ENCODE measurements around the gene TTC6. TPM values are rescaled to one million over a fixed set of nuclear protein-coding genes. Genes with fewer than 3 reads are reported as not detected.

Gene TTC6
- total RNA-seq, 2 donors from 2014 or later, result 88.2 to 89.8 TPM

- no peaks in the 10 kb centered on the region for H3K9me3 ChIP-seq
- TF ChIP-seq POLR2A (IDR thresholded peaks at IDR 0.05), result peak; percentile 20
- TF ChIP-seq, protein P1, sequence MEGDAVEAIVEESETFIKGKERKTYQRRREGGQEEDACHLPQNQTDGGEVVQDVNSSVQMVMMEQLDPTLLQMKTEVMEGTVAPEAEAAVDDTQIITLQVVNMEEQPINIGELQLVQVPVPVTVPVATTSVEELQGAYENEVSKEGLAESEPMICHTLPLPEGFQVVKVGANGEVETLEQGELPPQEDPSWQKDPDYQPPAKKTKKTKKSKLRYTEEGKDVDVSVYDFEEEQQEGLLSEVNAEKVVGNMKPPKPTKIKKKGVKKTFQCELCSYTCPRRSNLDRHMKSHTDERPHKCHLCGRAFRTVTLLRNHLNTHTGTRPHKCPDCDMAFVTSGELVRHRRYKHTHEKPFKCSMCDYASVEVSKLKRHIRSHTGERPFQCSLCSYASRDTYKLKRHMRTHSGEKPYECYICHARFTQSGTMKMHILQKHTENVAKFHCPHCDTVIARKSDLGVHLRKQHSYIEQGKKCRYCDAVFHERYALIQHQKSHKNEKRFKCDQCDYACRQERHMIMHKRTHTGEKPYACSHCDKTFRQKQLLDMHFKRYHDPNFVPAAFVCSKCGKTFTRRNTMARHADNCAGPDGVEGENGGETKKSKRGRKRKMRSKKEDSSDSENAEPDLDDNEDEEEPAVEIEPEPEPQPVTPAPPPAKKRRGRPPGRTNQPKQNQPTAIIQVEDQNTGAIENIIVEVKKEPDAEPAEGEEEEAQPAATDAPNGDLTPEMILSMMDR (IDR thresholded peaks at IDR 0.05), result peak; percentile 31 to 92 (median 84)
- peak; percentile 31 for TF ChIP-seq POLR2AphosphoS5 (IDR thresholded peaks at IDR 0.05)
- peak overlapping the region; percentile 59 to 63 for H3K4me3 ChIP-seq
- no peaks in the 10 kb centered on the region for H3K36me3 ChIP-seq
- H3K27ac ChIP-seq, result peak overlapping the region; percentile 96
- peak; percentile 79 for DNase-seq (ENCODE audit: low spot score)
- intact Hi-C loops (cut with DNase I), result no loop called here
- 1% methylated on average over 22 of the region's 45 CpGs for WGBS
- no peaks in the 10 kb centered on the region for H3K4me1 ChIP-seq (replicated peaks)
- no peaks in the 10 kb centered on the region for H3K27me3 ChIP-seq (replicated peaks; ENCODE audit: insufficient read depth)
Observed at GRCh38 chr14:37591311-37591940, 4.0 kb upstream of the TTC6 start.

DNA sequence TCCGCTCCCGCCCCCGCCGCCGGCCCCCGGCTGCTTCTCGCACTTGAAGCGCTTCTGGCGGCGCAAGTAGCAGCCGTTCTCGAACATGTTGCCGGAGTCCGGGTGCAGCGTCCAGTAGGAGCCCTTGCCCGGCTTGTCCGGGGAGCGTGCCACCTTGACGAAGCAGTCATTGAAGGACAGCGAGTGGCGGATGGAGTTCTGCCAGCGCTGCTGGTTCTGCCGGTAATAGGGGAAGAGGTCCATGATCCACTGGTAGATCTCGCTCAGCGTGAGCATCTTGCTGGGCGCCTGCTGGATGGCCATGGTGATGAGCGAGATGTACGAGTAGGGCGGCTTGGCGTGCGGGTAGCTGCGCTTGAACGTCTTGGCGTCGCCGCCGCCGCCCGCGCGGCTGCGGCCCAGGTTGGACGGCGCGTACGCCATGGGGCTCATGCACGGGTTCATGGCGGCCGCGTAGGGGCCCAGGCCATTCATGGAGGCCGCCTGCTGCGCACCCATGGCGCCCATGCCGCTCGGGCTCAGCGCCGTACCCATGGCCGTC, 3.4 kb upstream of the TTC6 start:
- no peaks in the 10 kb centered on the region for H3K9me3 ChIP-seq
- no peak for DNase-seq (ENCODE audit: low spot score)
- no peaks in the 10 kb centered on the region for H3K27me3 ChIP-seq (replicated peaks; ENCODE audit: insufficient read depth)
- no peak for TF ChIP-seq POLR2A (IDR thresholded peaks at IDR 0.05)
- TF ChIP-seq, protein P1 (IDR thresholded peaks at IDR 0.05), result no peak
- TF ChIP-seq POLR2AphosphoS5 (IDR thresholded peaks at IDR 0.05), result no peak
- intact Hi-C loops (cut with DNase I), result no loop called here
- peak overlapping the region; percentile 96 for H3K27ac ChIP-seq
- no peaks in the 10 kb centered on the region for H3K36me3 ChIP-seq
- H3K4me1 ChIP-seq (replicated peaks), result no peaks in the 10 kb centered on the region
- 3% methylated on average over 27 of the region's 58 CpGs for WGBS
- H3K4me3 ChIP-seq, result peak overlapping the region; percentile 59 to 63

GRCh38 chr14:37592482-37593408, 2.7 kb upstream of the TTC6 start:
- intact Hi-C loops (cut with DNase I), result no loop called here
- peak overlapping the region; percentile 96 for H3K27ac ChIP-seq
- no peaks in the 10 kb centered on the region for H3K4me1 ChIP-seq (replicated peaks)
- H3K9me3 ChIP-seq, result no peaks in the 10 kb centered on the region
- TF ChIP-seq POLR2AphosphoS5 (IDR thresholded peaks at IDR 0.05) (no peak), POLR2A (IDR thresholded peaks at IDR 0.05) (no peak)
- TF ChIP-seq, protein P1 (IDR thresholded peaks at IDR 0.05), result no peak
- H3K36me3 ChIP-seq, result no peaks in the 10 kb centered on the region
- peak overlapping the region; percentile 59 to 63 for H3K4me3 ChIP-seq
- no peak for DNase-seq (ENCODE audit: low spot score)
- WGBS, result 4% methylated on average over 38 of the region's 42 CpGs
- no peaks in the 10 kb centered on the region for H3K27me3 ChIP-seq (replicated peaks; ENCODE audit: insufficient read depth)

DNA sequence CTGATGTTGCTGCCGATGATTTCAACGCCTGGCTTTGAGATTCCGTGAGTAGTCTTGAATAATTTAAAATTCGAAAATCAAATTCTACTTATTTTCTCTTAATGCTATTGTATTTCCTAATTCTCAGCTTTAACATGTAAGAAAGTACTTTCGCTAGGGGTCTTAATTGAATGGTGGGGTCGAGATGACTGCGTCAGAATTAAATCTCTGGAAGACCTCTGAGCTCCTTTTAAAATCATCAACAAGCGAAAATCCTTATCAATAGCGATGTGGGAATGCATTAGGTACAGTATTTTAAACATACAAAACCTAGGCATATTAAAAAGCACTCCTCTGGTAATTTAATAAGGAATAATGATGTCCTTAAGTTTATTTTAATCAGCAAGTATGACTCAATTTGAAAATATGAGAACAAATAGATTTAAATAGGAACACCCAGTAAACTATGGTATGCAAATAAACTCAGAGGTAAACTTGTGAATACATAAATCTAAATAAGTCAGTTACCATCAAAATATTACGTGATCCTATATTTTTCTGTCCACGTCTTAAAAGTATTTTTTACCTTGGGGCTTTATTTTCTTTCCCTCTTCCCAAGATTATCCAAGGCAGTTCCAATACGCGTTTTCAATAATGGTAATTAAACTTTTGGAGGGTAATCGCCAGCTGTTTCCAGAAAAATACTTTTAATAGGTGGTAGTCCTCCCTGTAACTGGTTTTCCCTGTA, 1.8 kb upstream of the TTC6 start:
- Histone ChIP-seq H3K4me3 (peak overlapping the region; percentile 59 to 63), H3K4me1 (replicated peaks) (no peaks in the 10 kb centered on the region), H3K36me3 (no peaks in the 10 kb centered on the region), H3K27me3 (replicated peaks; ENCODE audit: insufficient read depth) (no peaks in the 10 kb centered on the region), H3K27ac (peak overlapping the region; percentile 96), H3K9me3 (no peaks in the 10 kb centered on the region)
- TF ChIP-seq, protein P1 (IDR thresholded peaks at IDR 0.05), result peak in 1 of 4 experiments; percentile 1
- TF ChIP-seq POLR2A (IDR thresholded peaks at IDR 0.05), result peak; percentile 49
- TF ChIP-seq POLR2AphosphoS5 (IDR thresholded peaks at IDR 0.05), result no peak
- no peak for DNase-seq (ENCODE audit: low spot score)
- WGBS, result 8% methylated on average over 14 of the region's 14 CpGs
- intact Hi-C loops (cut with DNase I), result no loop called here
